Globus pallidus (tissue), 1 donor: ENCODE measurements around the gene USP38.
A peak's percentile ranks its signal among the peaks of the same experiment; 100 is the strongest.
"Not testable (repeated sequence)": the region's sequence is repeated elsewhere in the genome, so short reads cannot be mapped to it uniquely, and the experiment has no call there.

ENCODE experiments used
- DNase-seq: peaks from one replicate; pipeline ENCODE4 v3.0.0-alpha.2; 2015; ENCODE audit warnings: low spot score

USP38 gene

GRCh38 chr4:143184503-143185252 lies at the start of gene USP38:
Gene USP38, plus strand, starts transcription at chr4:143184917. Its CDS starts 534 bp downstream, at chr4:143185451.
- DNase-seq = peak; percentile 95

- no peak for DNase-seq
These were observed 49.4 kb upstream of the USP38 start for GRCh38 chr4:143135358-143135757.

GRCh38 chr4:143140696-143141095 lies 44.0 kb upstream of the USP38 start:
- no peak for DNase-seq

- no peak for DNase-seq
These were observed 36.2 kb upstream of the USP38 start for GRCh38 chr4:143148521-143148920.

- DNase-seq = no peak
These were observed 27.9 kb upstream of the USP38 start for GRCh38 chr4:143156853-143157252.

GRCh38 chr4:143163614-143164013 lies 21.1 kb upstream of the USP38 start:
- no peak for DNase-seq

- DNase-seq = not testable (repeated sequence)
These were observed 18.0 kb upstream of the USP38 start for GRCh38 chr4:143166722-143167121.

- DNase-seq = no peak
These were observed 5.8 kb upstream of the USP38 start for GRCh38 chr4:143178923-143179322.

GRCh38 chr4:143183513-143184216 lies 1.1 kb upstream of the USP38 start:
- DNase-seq = no peak

GRCh38 chr4:143184217-143184502 lies 557 bp upstream of the USP38 start:
- DNase-seq = no peak

- DNase-seq = no peak
These were observed 763 bp downstream of the USP38 start for GRCh38 chr4:143185253-143186107.

- no peak for DNase-seq
These were observed 1.5 kb downstream of the USP38 start for GRCh38 chr4:143186212-143186611.

GRCh38 chr4:143186649-143187048 lies 1.9 kb downstream of the USP38 start:
- no peak for DNase-seq

GRCh38 chr4:143188136-143189088 lies 3.7 kb downstream of the USP38 start:
- no peak for DNase-seq

- DNase-seq = no peak
These were observed 4.8 kb downstream of the USP38 start for GRCh38 chr4:143189528-143189927.

- no peak for DNase-seq
These were observed 10.9 kb downstream of the USP38 start for GRCh38 chr4:143195581-143195980.

GRCh38 chr4:143196323-143196722 lies 11.6 kb downstream of the USP38 start:
- no peak for DNase-seq

GRCh38 chr4:143199503-143199902 lies 14.8 kb downstream of the USP38 start:
- DNase-seq = no peak

- no peak for DNase-seq
These were observed 18.1 kb downstream of the USP38 start for GRCh38 chr4:143202824-143203223.

- no peak for DNase-seq
These were observed 18.9 kb downstream of the USP38 start for GRCh38 chr4:143203577-143203976.

GRCh38 chr4:143207555-143207954 lies 22.8 kb downstream of the USP38 start:
- peak; percentile 62 for DNase-seq

GRCh38 chr4:143212566-143212965 lies 27.8 kb downstream of the USP38 start:
- no peak for DNase-seq
